GM04504 (cell line): ENCODE data around the gene HOXA4.

Experiments used
- DNase-seq: peaks from one replicate; pipeline ENCODE4 v3.0.0-alpha.2; 2012; ENCODE audit warnings: low read depth

HOXA4 gene

DNA sequence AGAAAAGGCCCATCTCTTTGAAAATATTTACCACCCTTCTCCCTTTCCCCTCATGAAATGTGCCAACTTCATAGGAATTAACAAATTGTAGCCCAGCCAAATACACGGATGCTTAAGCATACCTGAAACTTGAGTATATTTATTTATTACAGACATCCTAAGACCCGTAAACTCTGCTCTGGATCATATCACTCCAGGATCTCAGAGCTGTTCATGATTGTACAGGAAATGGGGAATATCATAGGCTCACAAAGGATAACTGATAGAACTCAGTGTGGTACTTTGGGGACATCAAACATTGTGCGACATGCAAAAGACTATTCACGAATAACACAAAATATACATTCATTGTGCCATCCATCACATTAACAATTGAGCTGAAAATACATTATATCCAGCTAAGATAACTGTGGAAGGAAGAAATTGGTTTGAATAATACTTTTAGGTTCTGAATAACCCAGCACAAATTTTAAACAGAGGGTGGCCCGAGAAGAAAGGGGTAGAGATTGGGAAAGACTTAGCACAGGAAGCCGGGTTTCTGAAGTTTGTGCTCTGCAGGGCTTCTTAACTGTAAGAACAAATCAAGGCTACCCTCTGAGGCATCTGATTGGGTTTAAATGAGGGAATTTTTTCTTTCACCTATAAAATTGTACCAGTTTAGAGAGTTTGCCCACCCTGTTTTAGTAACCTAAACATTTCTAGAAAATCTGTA, 37.2 kb downstream of the HOXA4 start:
- DNase-seq, result no peak

DNA sequence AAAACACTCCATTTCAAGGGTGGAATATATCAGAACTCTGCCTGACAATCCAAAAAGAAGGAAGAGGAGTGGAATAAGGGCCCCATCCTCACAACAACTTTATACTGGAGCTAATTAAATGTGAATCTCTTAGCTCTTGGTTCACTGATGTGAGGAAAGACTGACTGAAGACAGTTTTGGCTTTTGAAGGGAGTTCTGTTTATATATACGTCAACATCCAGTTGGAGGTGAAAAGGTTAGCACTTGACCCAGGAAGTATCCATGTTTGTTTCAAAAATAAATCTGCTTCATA, 37.8 kb downstream of the HOXA4 start:
- DNase-seq, result no peak

DNA sequence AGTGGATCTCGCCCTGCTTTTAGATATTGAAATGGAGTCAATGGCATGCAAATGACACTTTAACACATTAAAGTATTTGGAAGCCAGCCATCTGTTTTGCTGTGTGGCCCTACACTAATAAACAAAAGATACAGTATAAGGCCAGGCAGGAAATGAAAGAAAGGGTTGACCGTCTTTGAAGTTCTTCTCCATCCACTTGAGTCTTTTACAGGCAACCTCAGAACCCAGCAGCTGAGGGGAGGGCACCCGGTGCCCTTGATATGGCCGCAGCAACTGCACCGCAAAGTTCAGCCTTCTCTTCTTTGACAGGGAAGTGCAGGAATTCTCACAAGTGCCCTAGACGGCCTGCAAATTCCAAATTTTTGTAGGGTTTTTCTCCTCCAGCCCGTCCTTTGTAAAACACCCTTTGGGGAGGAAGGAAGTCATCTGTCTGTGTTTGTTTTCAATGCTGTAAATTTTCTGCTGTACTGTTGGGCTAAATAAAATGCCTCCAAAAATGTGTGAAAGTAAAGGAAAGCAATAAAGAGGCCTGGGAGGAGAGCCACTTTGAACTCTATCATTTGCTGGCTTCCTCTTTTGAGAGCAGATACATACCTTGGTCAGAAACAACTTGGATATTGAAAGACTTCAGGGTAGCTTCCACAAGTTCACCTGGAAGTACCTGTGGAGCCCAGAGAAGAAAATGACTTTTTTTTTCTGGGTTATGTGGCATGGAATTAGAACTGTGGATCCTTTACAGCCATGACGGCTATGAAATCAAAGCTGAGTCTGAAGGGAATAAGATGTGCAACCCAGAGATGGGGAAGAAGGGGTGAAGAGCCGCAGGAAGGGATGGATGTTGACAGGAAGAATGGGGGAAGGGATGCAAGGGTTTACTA, 38.4 kb downstream of the HOXA4 start:
- DNase-seq, result no peak

DNA sequence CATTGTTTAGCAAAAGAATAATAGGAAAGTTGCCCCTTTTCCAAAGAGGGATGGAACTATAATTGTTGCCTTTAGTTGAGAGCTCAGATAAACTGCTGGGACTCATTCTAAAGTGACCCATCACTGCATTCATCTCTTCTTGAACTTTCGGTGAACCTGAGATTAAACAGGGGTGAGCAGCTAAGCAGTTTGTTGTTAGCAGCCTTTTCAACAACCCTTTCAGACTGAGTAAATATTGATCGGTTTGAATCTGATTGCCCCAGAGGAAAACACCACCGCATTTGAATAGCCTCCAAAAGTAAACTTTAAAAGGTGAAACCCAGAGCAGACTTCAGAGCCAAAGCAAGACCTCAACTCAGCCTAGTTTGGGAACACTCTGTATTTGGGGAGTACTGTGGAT, 39.5 kb downstream of the HOXA4 start:
- DNase-seq, result no peak

DNA sequence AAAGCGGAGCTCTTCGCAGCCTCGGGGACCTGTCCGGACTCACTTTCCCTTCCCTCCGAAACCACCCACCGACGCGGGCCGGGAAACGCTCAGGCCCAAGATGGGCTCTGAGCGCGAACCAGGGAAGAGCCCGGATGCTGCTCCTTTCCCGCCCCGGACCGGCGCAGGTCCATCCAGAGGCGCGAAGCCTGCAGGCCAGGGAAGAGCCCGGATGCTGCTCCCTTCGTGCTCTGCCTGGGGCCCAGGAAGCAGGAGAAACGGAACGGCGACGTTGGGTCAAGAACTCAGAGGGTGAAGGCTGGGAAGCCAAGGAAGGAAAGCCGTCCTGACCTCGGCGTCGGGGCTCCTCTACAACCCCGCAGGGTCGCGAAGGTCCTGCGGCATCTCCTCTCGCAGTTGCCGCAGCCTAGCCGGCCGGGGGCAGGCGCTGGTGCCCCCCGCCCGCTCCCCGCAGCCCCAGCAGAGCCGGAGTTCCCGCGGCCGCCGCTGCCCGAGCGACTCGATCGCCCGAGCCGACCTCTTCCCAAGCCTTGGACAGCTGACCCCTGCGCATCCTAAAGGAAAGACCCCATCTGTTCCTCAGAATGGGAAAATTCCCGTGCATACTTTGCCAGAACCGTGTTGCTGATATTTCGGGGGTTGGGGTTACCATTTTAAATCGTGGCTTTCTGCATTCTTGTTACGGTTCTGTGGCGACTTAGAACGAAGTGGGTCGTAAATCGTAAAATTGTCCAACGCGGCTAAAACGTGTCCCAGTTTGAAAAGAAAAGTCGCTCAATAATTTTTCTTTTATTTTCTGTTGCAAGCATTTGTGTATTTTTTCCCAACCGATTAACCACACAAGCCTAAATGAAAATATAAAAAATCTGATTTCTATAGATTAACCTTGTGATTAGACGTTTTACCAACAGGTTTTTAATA, 42.3 kb downstream of the HOXA4 start:
- DNase-seq, result no peak

DNA sequence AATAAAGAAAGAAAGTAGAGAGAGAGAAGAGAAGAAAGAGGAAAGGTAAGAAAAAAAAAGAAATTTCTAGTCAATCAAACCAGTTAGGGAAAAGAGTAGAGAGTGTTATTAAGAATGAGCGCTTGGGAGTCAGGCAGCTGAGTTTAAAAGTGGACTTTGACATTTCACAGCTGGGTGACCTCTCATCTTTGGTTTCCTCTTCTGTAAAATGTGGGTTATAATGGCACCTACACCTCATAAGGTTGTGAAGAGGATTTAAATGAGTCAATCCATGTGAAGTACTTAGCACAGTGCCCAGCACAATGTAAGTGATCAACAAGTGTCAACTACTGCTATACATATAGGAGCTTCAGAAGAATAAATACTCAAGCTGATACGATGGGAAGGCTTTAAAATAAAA, 46.9 kb downstream of the HOXA4 start:
- DNase-seq, result no peak

DNA sequence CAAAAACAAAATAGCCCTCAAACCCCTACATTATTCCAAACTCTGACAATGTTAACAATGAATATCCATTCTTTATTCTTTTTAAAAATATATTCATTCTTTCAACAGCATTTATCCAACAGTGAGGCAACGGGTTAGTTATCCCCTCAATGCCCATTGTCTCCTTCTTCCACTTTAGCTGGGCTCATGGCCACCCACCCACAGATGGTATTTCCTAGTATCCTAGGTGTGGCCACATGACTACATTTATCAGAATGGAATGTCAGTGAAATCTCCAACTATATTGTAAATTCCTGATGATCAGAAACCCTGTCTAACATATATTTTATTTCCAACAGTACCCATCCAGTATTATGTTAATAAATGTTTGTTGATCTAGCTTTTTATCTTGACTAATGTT, 48.4 kb downstream of the HOXA4 start:
- no peak for DNase-seq

DNA sequence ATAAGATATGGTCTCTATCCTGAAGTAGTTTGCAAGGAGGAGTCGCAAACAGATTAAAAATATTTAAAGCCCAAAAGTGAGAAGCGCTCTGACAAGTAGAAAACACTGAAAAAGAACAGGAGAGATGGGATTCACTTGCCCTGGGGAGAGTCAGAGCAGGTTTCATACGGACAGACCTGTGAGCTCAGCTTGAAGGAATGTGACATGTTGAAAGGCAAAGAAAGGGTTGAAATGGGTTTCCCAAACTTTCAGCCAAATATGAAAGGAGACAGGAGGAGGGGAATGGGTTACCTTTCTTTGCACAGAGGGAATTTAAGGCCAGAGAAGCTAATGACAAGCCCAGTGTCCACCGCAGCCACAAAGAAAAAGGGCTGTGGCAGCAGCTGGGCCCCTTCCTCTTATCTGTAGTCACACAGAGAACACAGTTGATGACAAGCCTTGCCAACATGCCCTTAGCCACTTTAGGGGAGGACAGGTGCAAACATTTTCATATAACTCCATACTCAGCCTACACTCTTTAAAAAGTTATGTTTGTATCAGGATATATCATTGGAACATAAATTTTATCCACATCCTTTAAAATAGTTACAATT, 49.6 kb downstream of the HOXA4 start:
- DNase-seq, result no peak

DNA sequence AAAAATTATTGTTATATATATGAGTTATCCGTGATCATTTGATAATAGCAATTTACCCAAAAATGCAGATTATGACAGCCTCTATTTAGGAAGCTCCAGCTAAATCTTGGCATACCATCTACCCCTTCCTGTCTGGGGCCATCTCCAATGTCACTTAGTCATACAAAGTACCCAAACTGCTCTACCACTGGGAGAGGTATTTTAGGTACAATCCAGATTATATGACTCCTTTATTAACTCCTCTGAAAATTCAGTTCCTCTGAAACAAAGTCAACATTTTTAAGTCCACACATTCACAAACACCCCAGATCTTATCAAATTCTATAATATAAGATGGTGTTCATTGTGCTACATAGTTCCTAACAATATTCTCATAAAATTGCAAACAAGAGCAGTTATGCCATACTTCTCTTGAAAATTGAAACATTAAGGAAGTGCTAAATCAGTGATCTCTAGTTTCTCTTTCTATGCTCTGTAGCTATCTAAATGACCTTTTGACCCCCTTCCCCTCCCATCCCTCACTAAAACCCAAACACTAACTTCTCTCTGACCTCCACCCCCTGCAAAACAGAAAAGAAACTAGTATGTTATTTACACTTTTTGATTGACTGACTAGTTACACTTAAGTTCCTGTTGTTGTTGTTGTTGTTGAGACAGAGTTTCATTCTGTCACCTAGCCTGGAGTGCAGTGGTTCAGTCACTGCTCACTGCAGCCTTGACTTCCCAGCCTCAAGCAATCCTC, 51.2 kb downstream of the HOXA4 start:
- DNase-seq, result no peak

DNA sequence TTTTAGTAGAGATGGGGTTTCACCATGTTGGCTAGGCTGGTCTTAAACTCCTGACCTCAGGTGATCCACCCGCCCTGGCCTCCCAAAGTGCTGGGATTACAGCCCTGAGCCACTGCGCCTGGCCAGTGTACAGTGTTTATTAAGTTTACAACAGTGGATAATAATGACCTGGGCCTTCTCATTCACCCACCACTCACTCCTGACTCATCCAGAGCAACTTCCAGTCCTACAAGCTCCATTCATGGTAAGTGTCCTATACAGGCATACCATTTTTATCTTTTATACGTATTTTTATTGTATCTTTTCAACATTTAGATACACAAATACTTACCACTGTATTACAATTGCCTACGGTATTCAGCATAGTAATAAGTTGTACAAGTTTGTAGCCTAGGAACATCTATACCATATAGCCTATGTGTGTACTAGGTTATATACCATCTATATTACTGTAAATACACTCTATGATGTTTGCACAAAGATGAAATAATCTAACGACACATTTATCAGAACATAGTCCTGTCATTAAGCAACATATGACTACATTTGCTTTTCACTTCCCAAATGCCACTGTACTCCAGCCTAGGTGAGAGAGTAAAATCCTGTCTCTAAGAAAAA, 51.8 kb downstream of the HOXA4 start:
- no peak for DNase-seq
